ENCODE measurements around the gene ZNF644. TPM values are rescaled to one million over a fixed set of nuclear protein-coding genes. Genes with fewer than 3 reads are reported as not detected.
A peak's percentile ranks its signal among the peaks of the same experiment; 100 is the strongest.

ZNF644 gene
- total RNA-seq, 2 experiments from 2014 or later = 37.5 to 42.5 TPM

DNA sequence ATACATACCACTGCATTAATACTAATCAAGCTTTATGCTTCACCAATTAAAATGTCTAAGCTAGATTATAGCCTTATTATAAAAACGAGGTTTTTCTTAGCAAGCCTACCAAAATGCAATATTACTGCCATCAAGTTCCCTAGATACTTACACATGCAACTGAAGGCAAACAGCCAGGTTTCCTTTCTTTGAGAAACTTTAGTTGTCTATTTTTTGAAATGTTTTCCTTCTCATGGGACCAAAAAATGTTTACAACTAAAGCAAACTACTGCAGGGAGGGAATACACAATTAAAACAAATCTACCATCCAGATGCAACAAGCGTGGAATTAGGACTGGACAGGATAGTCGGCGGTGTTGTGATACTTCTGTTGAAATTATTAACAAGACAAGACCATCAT lies 1.3 kb downstream of the ZNF644 start:
- Mint-ChIP-seq H3K4me1 (ENCODE audit: low read depth) (peaks cover 66% of the 10 kb centered on the region), H3K4me3 (peak overlapping the region; percentile 98), H3K27me3 (no peaks in the 10 kb centered on the region), H3K36me3 (peaks cover 22% of the 10 kb centered on the region), H3K9me3 (no peaks in the 10 kb centered on the region), H3K27ac (peak overlapping the region; percentile 99)
- DNase-seq = no peak
- ChIA-PET POLR2A (no interaction called here), CTCF (no interaction called here)
- intact Hi-C loops (cut with micrococcal nuclease) = loop anchor here (2.0 to 5.0 kb wide), 6 partner anchors 58 to 1467 kb away; partner anchors contain the start of genes CDC7 and GFI1

DNA sequence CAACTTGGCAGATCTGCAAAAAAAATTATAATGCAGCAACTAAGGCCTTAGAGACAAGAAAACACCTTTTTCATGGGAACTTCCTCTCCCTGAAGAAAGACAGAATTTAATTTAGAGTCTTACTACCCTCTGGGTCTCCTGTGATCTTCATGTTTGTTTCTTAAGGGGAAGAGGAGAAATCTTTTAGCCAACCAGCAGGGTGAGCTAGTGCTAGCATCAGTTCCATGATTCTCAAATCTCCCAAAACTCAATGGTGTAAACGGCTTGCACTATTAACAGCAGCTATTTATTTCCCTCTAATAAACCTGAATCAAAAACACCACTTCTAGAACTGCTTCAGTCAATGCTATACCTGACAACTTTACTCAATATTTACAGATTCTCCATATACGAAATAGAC lies 3.8 kb downstream of the ZNF644 start:
- intact Hi-C loops (cut with micrococcal nuclease) = loop anchor here (2.0 to 10.0 kb wide), 2 partner anchors 147 to 1713 kb away; no protein-coding TSS in a partner anchor
- H3K4me3 Mint-ChIP-seq = peak overlapping the region; percentile 17
- ChIA-PET POLR2A (no interaction called here), CTCF (interaction anchor here (0.7 to 1.3 kb wide), 3 partner anchors 10 to 148 kb away, joined by 3 to 7 read pairs (median 4); no protein-coding TSS in a partner anchor)
- H3K9me3 Mint-ChIP-seq = no peaks in the 10 kb centered on the region
- DNase-seq = no peak
- H3K36me3 Mint-ChIP-seq = peaks cover 23% of the 10 kb centered on the region
- peaks cover 65% of the 10 kb centered on the region for H3K4me1 Mint-ChIP-seq (ENCODE audit: low read depth)
- no peaks in the 10 kb centered on the region for H3K27me3 Mint-ChIP-seq
- no peak overlapping the region for H3K27ac Mint-ChIP-seq

DNA sequence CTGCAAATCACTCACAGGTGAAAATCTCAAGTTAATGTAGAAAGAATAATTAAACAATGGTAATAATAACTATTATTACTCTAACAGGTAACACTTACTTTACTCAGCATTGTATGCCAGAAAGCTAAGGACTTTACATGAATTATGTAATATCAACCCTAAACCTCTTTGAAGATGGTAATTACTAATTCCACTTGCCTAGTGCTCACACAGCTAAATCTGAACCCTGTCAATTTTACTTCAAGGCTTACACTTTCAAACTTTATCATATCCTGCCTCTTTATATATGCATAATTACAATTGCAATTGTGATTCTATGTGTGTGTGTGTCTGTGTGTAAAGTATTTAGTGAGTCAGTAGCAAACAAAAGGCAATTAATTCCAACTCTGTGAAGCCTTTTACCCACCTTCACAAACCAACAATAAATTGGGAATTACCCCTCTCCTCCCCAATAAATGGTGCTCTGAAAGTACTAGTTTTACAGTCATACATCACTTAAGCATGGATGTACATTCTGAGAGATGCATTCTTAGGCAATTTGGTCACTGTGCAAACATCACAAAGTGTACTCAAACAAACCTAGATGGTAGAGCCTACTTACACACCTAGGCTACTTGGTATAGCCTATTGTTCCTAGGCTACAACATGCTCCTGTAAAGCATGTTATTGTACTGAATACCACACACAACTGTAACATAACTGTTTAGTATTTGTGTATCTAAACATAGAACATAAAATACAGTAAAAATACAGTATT lies 5.9 kb downstream of the ZNF644 start:
- CTCF ChIA-PET = interaction anchor here (0.6 to 1.1 kb wide), 3 partner anchors 11 to 150 kb away, joined by 3 read pairs; no protein-coding TSS in a partner anchor
- Mint-ChIP-seq H3K9me3 (no peaks in the 10 kb centered on the region), H3K27me3 (no peaks in the 10 kb centered on the region), H3K4me3 (no peak overlapping the region), H3K36me3 (peaks cover 22% of the 10 kb centered on the region), H3K4me1 (ENCODE audit: low read depth) (peaks cover 74% of the 10 kb centered on the region), H3K27ac (peak overlapping the region; percentile 23)
- POLR2A ChIA-PET = no interaction called here
- DNase-seq = no peak
- intact Hi-C loops (cut with micrococcal nuclease) = loop anchor here (10.0 kb wide), 1 partner anchor 1711 kb away; no protein-coding TSS in a partner anchor

DNA sequence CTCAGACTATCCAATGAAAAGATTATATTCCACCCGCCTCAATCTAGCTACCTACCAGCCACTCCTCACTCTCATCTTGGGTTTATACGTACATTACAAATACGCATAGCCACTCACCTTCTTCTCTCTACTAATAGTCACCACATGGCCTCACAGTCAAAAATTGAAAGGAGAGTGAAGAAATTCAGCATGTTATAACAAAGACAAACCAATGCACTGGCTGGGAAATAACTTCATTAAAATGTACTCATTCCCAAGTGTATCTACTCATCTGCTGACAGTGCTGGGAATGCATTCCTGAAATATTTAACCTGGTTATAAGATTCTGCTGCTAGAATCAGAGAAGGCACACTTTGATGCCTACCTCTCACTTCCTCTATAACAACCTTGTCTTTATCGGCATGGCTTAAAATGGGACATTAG lies 6.5 kb downstream of the ZNF644 start:
- H3K4me3 Mint-ChIP-seq = no peak overlapping the region
- H3K4me1 Mint-ChIP-seq (ENCODE audit: low read depth) = peaks cover 76% of the 10 kb centered on the region
- intact Hi-C loops (cut with micrococcal nuclease) = loop anchor here (10.0 kb wide), 1 partner anchor 1711 kb away; no protein-coding TSS in a partner anchor
- no peak overlapping the region for H3K27ac Mint-ChIP-seq
- POLR2A ChIA-PET = no interaction called here
- CTCF ChIA-PET = interaction anchor here (1.1 kb wide), 1 partner anchor 11 kb away, joined by 3 read pairs; no protein-coding TSS in a partner anchor
- DNase-seq = no peak
- H3K27me3 Mint-ChIP-seq = no peaks in the 10 kb centered on the region
- H3K36me3 Mint-ChIP-seq = peaks cover 19% of the 10 kb centered on the region
- H3K9me3 Mint-ChIP-seq = no peaks in the 10 kb centered on the region

DNA sequence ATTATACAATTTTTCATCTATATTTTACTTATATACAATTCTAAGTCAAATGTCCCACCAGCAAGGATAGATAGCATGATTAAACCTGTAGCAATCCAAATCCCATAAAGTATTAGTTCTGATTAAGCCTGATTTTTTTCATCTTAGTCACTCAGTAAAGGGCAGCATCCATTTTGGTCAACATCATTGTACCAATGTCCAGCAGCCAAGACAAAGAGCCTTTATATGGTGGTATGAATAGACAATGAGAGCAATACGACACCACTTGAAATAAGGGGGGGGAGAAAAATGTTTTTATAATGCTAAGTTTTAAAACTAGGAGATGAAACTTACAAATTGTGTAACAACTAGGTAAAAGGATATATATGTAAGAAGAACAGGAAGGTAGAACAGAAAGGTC lies 7.4 kb downstream of the ZNF644 start:
- H3K4me3 Mint-ChIP-seq = no peak overlapping the region
- CTCF ChIA-PET = no interaction called here
- H3K9me3 Mint-ChIP-seq = no peaks in the 10 kb centered on the region
- peaks cover 76% of the 10 kb centered on the region for H3K4me1 Mint-ChIP-seq (ENCODE audit: low read depth)
- no peak overlapping the region for H3K27ac Mint-ChIP-seq
- H3K36me3 Mint-ChIP-seq = peaks cover 19% of the 10 kb centered on the region
- no peak for DNase-seq
- POLR2A ChIA-PET = no interaction called here
- no peaks in the 10 kb centered on the region for H3K27me3 Mint-ChIP-seq
- intact Hi-C loops (cut with micrococcal nuclease) = loop anchor here (5.0 to 10.0 kb wide), 2 partner anchors 42 to 1710 kb away; no protein-coding TSS in a partner anchor

DNA sequence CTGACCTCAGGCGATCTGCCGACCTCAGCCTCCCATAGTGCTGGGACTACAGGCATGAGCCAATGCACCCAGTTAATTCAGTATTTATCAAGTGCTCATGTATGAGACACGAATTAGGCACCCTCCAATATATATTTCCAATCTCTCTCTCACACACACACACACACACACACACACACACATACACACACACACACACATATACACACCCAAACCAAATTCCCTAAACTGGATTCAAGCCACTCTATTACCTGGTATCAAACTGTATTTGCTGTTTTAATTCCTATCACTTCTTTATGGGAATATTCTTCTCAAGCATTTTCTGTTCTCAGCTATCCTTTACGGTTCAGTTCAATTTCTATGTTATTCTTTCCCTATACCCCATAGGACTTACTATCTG lies 8.5 kb downstream of the ZNF644 start:
- Mint-ChIP-seq H3K9me3 (no peaks in the 10 kb centered on the region), H3K27me3 (no peaks in the 10 kb centered on the region), H3K36me3 (peaks cover 12% of the 10 kb centered on the region), H3K4me3 (no peak overlapping the region), H3K27ac (no peak overlapping the region), H3K4me1 (ENCODE audit: low read depth) (peaks cover 72% of the 10 kb centered on the region)
- POLR2A ChIA-PET = no interaction called here
- intact Hi-C loops (cut with micrococcal nuclease) = loop anchor here (5.0 to 10.0 kb wide), 2 partner anchors 41 to 1709 kb away; no protein-coding TSS in a partner anchor
- DNase-seq = no peak
- CTCF ChIA-PET = no interaction called here

DNA sequence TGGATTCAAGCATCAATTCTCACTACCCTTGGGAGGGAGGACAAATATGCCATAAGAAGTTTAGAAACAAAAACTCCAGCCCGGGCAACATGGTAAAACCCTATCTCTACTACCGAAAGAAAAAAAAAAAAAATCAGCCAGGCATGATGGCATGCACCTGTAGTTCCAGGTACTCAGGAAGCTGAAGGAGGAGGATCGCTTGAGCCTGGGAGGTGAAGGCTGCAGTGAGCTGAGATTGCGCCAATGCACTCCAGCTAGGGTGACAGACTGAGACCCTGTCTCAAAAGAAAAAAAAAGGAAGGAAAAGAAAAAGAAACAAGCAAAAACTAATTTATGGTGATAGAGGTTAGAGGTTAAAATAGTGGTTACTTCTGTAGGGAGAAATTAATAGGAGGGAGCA lies 9.6 kb downstream of the ZNF644 start:
- H3K4me1 Mint-ChIP-seq (ENCODE audit: low read depth) = peaks cover 74% of the 10 kb centered on the region
- no peak overlapping the region for H3K4me3 Mint-ChIP-seq
- no peak overlapping the region for H3K27ac Mint-ChIP-seq
- no peaks in the 10 kb centered on the region for H3K9me3 Mint-ChIP-seq
- CTCF ChIA-PET = no interaction called here
- peaks cover 10% of the 10 kb centered on the region for H3K36me3 Mint-ChIP-seq
- DNase-seq = no peak
- POLR2A ChIA-PET = no interaction called here
- intact Hi-C loops (cut with micrococcal nuclease) = loop anchor here (5.0 to 10.0 kb wide), 2 partner anchors 40 to 1707 kb away; no protein-coding TSS in a partner anchor
- no peaks in the 10 kb centered on the region for H3K27me3 Mint-ChIP-seq

DNA sequence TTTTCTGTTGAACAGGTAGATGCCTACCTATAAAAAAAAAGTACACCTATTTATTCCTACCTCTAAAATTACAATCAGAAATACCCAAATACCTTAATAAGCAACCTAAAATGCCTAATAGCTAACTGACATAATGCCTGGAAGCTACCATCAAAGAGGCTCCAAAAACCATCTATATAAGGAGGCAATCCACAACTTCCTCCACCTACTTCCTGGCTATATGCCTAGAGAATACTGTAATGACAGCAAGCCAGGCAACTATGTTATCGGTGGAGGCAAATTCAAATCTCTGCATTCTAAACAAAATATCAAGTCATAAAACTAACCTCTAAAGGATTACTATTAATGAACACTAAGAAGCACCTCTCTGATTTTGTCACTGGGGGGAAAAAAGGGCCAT lies 10.1 kb downstream of the ZNF644 start:
- DNase-seq = no peak
- POLR2A ChIA-PET = no interaction called here
- Mint-ChIP-seq H3K27me3 (no peaks in the 10 kb centered on the region), H3K9me3 (no peaks in the 10 kb centered on the region), H3K36me3 (peaks cover 10% of the 10 kb centered on the region), H3K27ac (no peak overlapping the region), H3K4me1 (ENCODE audit: low read depth) (peaks cover 73% of the 10 kb centered on the region), H3K4me3 (no peak overlapping the region)
- CTCF ChIA-PET = no interaction called here
- intact Hi-C loops (cut with micrococcal nuclease) = loop anchor here (5.0 to 10.0 kb wide), 2 partner anchors 39 to 1707 kb away; no protein-coding TSS in a partner anchor

DNA sequence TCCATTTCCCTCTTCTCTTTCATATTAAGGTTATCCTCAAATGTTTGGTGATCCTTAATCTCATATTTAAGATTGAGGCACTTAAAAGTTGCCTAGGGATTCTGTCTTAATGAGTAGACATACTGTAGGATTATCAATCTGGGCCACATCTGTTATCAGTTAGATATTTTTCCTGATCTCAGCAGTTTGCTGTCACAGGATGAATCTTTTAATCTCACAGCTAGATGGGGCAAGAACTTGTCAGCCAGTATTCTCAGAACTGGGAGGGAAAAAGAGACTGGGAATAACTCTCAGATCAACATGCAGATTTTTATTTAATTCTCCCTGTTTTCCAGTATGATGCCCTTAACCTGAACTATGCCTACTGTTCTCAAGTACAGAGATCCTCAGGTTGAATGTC lies 14.0 kb downstream of the ZNF644 start:
- intact Hi-C loops (cut with micrococcal nuclease) = no loop called here
- CTCF ChIA-PET = interaction anchor here (0.6 kb wide), 1 partner anchor 157 kb away, joined by 3 read pairs; no protein-coding TSS in a partner anchor
- Mint-ChIP-seq H3K9me3 (peaks cover 7% of the 10 kb centered on the region), H3K4me3 (no peak overlapping the region), H3K36me3 (peaks cover 19% of the 10 kb centered on the region), H3K4me1 (ENCODE audit: low read depth) (peaks cover 75% of the 10 kb centered on the region), H3K27me3 (no peaks in the 10 kb centered on the region), H3K27ac (no peak overlapping the region)
- POLR2A ChIA-PET = no interaction called here
- DNase-seq = no peak

DNA sequence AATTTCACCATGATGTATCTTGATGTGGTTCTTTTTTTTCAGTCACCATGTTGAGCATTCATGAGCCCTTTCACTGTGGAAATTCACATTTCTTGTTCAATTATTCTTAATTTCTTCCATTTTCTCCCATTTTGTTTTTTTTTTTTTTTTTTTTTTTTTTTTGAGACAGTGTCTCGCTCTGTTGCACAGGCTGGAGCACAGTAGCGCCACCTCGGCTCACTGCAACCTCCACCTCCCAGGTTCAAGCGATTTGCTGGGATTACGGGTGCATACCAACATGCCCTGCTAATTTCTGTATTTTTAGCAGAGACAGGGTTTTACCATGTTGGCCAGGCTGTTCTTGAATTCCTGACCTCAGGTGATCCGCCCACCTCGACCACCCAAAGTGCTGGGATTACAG lies 14.7 kb downstream of the ZNF644 start:
- CTCF ChIA-PET = no interaction called here
- Mint-ChIP-seq H3K27ac (no peak overlapping the region), H3K9me3 (peaks cover 8% of the 10 kb centered on the region), H3K27me3 (no peaks in the 10 kb centered on the region), H3K4me3 (no peak overlapping the region), H3K36me3 (peaks cover 19% of the 10 kb centered on the region), H3K4me1 (ENCODE audit: low read depth) (peaks cover 69% of the 10 kb centered on the region)
- no peak for DNase-seq
- intact Hi-C loops (cut with micrococcal nuclease) = no loop called here
- POLR2A ChIA-PET = no interaction called here

DNA sequence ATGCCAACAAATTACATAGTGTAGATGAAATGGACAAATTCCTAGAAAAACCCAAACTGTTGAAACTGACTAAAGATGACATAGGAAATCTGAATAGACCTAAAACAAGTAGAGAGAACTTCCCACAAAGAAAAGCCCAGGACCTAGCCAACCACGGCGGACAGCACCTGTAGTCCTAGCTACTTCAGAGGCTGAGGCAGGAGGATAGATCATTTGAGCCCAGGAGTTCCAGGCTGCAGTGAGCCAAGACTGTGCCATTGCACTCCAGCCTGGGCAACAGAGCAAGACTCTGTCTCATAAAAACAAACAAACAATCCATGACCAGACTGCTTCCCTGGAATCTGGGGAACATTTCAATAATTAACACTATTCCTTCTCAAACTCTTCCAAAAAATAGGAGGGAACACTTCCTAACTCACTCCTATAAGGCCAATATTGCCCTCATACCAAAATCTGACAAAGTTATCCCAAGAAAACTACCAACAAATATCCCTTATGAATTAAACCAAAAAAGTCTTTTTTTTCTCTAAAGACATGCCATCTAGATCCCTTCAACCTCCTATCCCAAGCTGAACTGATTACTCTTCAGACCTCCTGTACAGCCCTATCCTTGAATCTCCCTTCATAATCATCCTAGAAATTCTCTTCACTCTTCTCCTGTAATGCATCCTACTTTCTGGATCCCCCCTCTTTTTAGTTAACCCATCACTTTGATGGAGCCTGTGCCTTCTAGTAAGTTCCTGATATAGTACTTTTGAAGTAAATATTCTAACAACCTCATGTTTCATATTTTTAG lies 15.5 kb downstream of the ZNF644 start:
- DNase-seq = no peak
- Mint-ChIP-seq H3K27ac (no peak overlapping the region), H3K4me1 (ENCODE audit: low read depth) (peaks cover 69% of the 10 kb centered on the region), H3K36me3 (peaks cover 24% of the 10 kb centered on the region), H3K27me3 (no peaks in the 10 kb centered on the region), H3K4me3 (no peak overlapping the region), H3K9me3 (peaks cover 13% of the 10 kb centered on the region)
- POLR2A ChIA-PET = no interaction called here
- intact Hi-C loops (cut with micrococcal nuclease) = no loop called here
- CTCF ChIA-PET = no interaction called here

DNA sequence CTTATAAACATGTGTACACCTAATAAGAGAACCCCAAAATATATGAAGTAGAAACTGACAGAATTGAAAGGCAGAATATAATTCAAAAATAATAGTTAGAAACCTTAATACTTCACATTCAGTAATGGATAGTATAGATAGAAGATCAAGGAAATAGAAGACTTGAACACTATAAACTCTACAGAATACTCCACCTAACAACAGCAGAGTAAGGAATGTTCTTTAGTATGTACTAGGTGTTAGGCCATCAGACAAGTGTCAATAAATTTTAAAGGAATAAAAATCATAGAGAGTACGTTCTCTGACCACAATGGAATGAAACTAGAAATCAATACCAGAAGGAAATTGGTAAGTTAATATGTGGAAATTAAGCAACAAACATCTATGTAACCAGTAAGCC lies 16.6 kb downstream of the ZNF644 start:
- Mint-ChIP-seq H3K9me3 (peaks cover 13% of the 10 kb centered on the region), H3K4me1 (ENCODE audit: low read depth) (peaks cover 69% of the 10 kb centered on the region), H3K4me3 (no peak overlapping the region), H3K27ac (no peak overlapping the region), H3K36me3 (peaks cover 22% of the 10 kb centered on the region), H3K27me3 (no peaks in the 10 kb centered on the region)
- no peak for DNase-seq
- intact Hi-C loops (cut with micrococcal nuclease) = no loop called here
- ChIA-PET CTCF (no interaction called here), POLR2A (no interaction called here)
